C4-2B (cell line): Measurements from ENCODE around the gene PDXK.

ENCODE experiments used
- ZFX ChIP-seq: fragments of 450-650 bp; IDR thresholded peaks from 2 replicates; pipeline ENCODE4 v1.6.1; 2017
- TF ChIP-seq, protein P1 (sequence below): fragments of 450-650 bp; conservative IDR thresholded peaks from 2 replicates; pipeline ENCODE4 v1.5.1; 2017; ENCODE audit warnings: mild to moderate bottlenecking

DNA sequence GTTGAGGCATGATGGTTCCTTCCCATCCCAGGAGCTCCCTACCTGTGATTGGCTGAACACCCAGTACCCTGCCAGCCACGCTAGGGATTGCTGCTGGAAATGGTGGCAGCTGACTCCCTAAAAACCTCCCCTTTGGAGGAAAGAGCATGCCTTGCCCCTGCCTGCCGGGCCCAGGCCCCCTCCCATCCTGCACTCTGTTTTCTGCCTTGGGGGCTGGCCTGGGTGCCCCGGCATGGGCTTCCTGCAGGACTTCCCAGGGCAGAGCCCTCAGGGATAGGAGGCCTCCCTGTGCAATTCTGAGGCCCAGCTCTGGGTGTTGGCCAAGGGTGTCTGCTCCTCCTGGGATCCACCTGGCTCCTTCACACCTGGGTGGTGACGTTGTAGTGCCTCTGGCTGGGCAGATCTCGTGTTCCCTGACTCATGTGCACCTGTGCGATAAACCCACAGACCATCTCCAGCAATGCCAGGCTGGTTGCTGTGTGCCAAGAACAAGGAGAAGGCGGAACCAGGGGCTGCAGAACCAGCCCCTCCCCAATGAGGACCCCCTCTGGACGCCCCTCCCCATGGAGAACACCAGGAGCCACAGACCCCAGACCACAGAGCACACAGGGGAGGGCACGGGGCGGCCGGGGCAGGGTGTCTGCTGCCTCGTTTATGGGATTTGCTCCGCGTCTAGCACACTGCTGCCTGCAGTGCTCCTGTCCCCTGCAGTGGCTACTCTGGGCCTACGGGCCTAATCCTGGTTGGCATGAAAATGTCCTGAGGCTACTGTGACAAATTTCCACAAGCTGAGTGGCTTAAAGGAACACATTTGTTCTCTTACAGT is 43.6 kb downstream of the PDXK start:
- TF ChIP-seq, protein P1, sequence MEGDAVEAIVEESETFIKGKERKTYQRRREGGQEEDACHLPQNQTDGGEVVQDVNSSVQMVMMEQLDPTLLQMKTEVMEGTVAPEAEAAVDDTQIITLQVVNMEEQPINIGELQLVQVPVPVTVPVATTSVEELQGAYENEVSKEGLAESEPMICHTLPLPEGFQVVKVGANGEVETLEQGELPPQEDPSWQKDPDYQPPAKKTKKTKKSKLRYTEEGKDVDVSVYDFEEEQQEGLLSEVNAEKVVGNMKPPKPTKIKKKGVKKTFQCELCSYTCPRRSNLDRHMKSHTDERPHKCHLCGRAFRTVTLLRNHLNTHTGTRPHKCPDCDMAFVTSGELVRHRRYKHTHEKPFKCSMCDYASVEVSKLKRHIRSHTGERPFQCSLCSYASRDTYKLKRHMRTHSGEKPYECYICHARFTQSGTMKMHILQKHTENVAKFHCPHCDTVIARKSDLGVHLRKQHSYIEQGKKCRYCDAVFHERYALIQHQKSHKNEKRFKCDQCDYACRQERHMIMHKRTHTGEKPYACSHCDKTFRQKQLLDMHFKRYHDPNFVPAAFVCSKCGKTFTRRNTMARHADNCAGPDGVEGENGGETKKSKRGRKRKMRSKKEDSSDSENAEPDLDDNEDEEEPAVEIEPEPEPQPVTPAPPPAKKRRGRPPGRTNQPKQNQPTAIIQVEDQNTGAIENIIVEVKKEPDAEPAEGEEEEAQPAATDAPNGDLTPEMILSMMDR, result no peak
- no peak for TF ChIP-seq ZFX
